Fibroblast of villous mesenchyme (primary cell): ENCODE measurements around the gene SSR1. TPM values are rescaled to one million over a fixed set of nuclear protein-coding genes. Genes with fewer than 3 reads are reported as not detected.

Source experiments
- DNase-seq: peaks from one replicate; pipeline ENCODE4 v3.0.0-alpha.2; 2010; ENCODE audit warnings: low read depth
- H3K4me3 ChIP-seq: 2 replicates; pipeline ENCODE4 v1.5.1; 2011; ENCODE audit warnings: low read depth, mild to moderate bottlenecking, low read length
- CTCF ChIP-seq: IDR thresholded peaks from 2 replicates; pipeline ENCODE4 v1.5.1; 2012; ENCODE audit warnings: low read depth, mild to moderate bottlenecking, low read length; ENCODE audit not compliant: insufficient read depth
- total RNA-seq: library from RNA; depleted of rRNA; stranded (reverse); fragments of >200 nt; gene quantifications from 2 replicates; pipeline ENCODE4 v1.2.3, GENCODE V29; 2012

SSR1 gene
- total RNA-seq, 1 donor: 203 TPM

DNA sequence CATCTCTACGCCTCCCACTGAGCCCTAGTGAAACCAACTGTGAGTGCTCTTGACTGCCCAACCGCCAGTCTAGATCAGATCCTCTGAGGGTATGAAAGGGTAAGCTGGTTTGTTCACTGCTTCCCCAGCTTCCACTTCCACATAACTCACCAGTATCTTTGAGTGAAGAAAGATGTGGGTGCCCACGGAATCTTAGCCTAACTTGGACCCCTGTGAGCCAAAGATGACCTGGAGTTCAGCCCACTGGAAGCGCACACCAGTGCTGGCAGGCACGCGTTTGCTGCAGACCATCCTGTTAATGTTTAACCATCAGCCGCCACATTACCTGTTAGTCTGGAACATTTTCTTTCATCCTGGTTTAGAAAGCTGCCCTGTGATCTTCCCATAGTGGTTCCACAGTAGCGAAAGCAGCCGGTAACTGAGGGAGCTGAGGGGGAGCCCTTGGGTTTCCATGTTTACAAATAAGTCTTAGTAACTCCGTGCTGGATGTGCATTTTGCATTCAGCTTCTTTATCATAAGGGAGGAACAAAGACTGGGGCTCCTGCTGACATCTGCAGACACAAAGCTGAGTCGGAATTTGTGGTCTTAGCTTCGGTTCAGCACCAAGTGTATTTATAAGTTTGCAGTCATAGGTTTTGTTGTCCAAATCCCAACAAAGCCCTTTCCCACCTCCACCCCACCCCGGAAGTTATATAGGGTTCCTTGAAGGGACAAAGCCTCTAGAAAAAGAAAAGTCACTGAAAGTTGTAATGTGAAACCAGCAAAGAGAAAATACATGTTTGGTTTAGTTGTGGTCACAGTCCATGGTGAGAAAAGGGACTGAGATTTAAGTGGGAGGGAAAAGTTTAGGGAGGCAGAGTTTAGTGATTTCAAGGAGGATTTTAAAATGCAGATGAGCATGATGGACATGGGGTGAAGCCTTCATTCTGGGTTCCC is 71.0 kb downstream of the SSR1 start:
- DNase-seq: peak; percentile 16
- TF ChIP-seq CTCF: no peak
- H3K4me3 ChIP-seq: no peak overlapping the region

- DNase-seq: no peak
- H3K4me3 ChIP-seq: no peak overlapping the region
- no peak for TF ChIP-seq CTCF
Measured at GRCh38 chr6:7241160-7241559, 71.8 kb downstream of the SSR1 start.

DNA sequence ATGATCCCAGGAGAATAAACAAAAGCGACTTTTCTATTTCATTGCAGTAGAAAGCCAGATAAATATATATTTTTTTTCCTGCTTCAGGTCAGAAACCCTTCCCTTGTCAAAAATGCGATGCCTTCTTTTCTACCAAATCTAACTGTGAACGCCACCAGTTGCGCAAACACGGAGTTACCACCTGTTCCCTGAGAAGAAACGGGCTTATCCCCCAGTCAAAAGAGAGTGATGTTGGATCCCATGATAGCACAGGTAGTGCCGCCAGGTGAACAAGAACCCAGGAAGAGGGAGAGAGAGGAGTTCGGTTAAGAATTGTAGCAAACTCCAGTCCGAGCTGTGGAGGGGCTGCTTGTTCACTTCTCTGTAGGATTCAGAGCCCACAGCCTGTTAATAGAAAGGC is 72.6 kb downstream of the SSR1 start:
- DNase-seq: no peak
- TF ChIP-seq CTCF: no peak
- H3K4me3 ChIP-seq: no peak overlapping the region

GRCh38 chr6:7239590-7239948 is 73.4 kb downstream of the SSR1 start:
- DNase-seq: no peak
- no peak for TF ChIP-seq CTCF
- no peak overlapping the region for H3K4me3 ChIP-seq

- DNase-seq: peak; percentile 73
- TF ChIP-seq CTCF: peak; percentile 72
- H3K4me3 ChIP-seq: no peak overlapping the region
Measured at GRCh38 chr6:7238900-7239589, 74.0 kb downstream of the SSR1 start.

DNA sequence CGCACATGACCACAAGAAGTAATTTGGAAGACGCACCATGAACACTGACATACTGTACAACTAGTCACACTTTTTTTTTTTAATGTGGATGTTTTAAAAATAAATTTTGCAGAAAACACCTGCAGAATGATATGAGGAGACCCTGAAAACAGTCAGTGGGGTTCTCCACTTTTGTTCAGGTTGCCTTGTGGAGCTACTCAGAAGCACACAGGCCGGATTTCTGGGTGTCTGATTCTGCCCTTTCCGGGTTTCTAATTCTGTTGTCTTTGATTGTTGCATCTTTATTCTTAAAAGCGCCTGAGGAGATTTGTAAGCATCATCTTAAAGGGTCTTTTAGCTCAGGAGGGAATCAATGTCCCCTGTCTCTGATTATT is 74.5 kb downstream of the SSR1 start:
- no peak for DNase-seq
- H3K4me3 ChIP-seq: no peak overlapping the region
- no peak for TF ChIP-seq CTCF
